Smooth muscle cell (in vitro differentiated cells): ENCODE results near the gene CNKSR3. TPM values are rescaled to one million over a fixed set of nuclear protein-coding genes. Genes with fewer than 3 reads are reported as not detected.
A peak's percentile ranks its signal among the peaks of the same experiment; 100 is the strongest.

Experiments used
- DNase-seq: peaks from one replicate; lab custom pipeline; 2025; ENCODE audit not compliant: unreplicated experiment; lab: John Stamatoyannopoulos, UW
- H2AFZ ChIP-seq: fragments of 200-600 bp; sonication (generic); 2 replicates; pipeline ENCODE4 v1.6.0; 2016; ENCODE audit warnings: antibody characterized with exemption, low read depth, mild to moderate bottlenecking
- H3F3A ChIP-seq: fragments of 200-600 bp; sonication (generic); 2 replicates; pipeline ENCODE4 v1.6.0; 2017; ENCODE audit warnings: antibody characterized with exemption, low read depth
- H3K27ac ChIP-seq: fragments of 200-600 bp; sonication (generic); 2 replicates; pipeline ENCODE4 v1.5.1; 2016; ENCODE audit warnings: low read depth, mild to moderate bottlenecking
- H3K27me3 ChIP-seq: fragments of 200-600 bp; sonication (generic); 2 replicates; pipeline ENCODE4 v1.6.1; 2016; ENCODE audit warnings: low read depth, mild to moderate bottlenecking
- H3K36me3 ChIP-seq: fragments of 200-600 bp; sonication (generic); 2 replicates; pipeline ENCODE4 v1.5.1; 2016; ENCODE audit warnings: low read depth
- H3K4me1 ChIP-seq: fragments of 200-600 bp; sonication (generic); 2 replicates; pipeline ENCODE4 v1.5.1; 2016; ENCODE audit warnings: low read depth
- H3K4me2 ChIP-seq: fragments of 200-600 bp; sonication (generic); 2 replicates; pipeline ENCODE4 v1.6.0; 2016; ENCODE audit warnings: mild to moderate bottlenecking
- H3K4me3 ChIP-seq: fragments of 200-600 bp; sonication (generic); 2 replicates; pipeline ENCODE4 v1.5.1; 2016; ENCODE audit warnings: mild to moderate bottlenecking
- H3K79me2 ChIP-seq: fragments of 200-600 bp; sonication (generic); 2 replicates; pipeline ENCODE4 v1.6.0; 2016; ENCODE audit warnings: low read depth, mild to moderate bottlenecking
- H3K9ac ChIP-seq: fragments of 200-600 bp; sonication (generic); 2 replicates; pipeline ENCODE4 v1.6.0; 2016; ENCODE audit warnings: low read depth
- H3K9me3 ChIP-seq: fragments of 200-600 bp; sonication (generic); replicated peaks from 2 replicates; pipeline ENCODE4 v1.5.1; 2016; ENCODE audit warnings: low read depth
- H4K20me1 ChIP-seq: fragments of 200-600 bp; sonication (generic); 2 replicates; pipeline ENCODE4 v1.6.0; 2016; ENCODE audit warnings: low read depth
- CTCF ChIP-seq: fragments of 200-600 bp; sonication (generic); IDR thresholded peaks from 2 replicates; pipeline ENCODE4 v1.5.1; 2017; ENCODE audit warnings: borderline replicate concordance, mild to moderate bottlenecking, antibody characterized with exemption; ENCODE audit not compliant: insufficient read depth, poor library complexity, severe bottlenecking
- WGBS: methylation state at CpG from one replicate; pipeline ENCODE4 v1.1.7; 2016; ENCODE audit warnings: low lambda C conversion rate; 5-methylcytosine and 5-hydroxymethylcytosine counted together
- polyA plus RNA-seq: library from polyadenylated mRNA; unstranded; fragments of >200 nt; fragmentation: Nextera tagmentation; extraction: Ambion mirVana; gene quantifications from 2 replicates; pipeline ENCODE4 v1.2.1, GENCODE V29; 2016
- total RNA-seq: library from RNA; depleted of rRNA; stranded (reverse); fragments of >200 nt; gene quantifications from 2 replicates; pipeline ENCODE4 v1.2.3, GENCODE V29; 2014

Gene CNKSR3
- total and polyA plus RNA-seq, 2 experiments from 2014 or later, result 5.0 to 5.5 TPM

GRCh38 chr6:154539593-154540269 lies 29.2 kb upstream of the CNKSR3 start:
- no peaks in the 10 kb centered on the region for H3K9me3 ChIP-seq
- H3K4me1 ChIP-seq, result peaks cover 34% of the 10 kb centered on the region
- H3K27ac ChIP-seq, result no peak overlapping the region
- H3F3A ChIP-seq, result no peaks in the 10 kb centered on the region
- no peaks in the 10 kb centered on the region for H4K20me1 ChIP-seq
- no peaks in the 10 kb centered on the region for H3K27me3 ChIP-seq
- DNase-seq, result no peak
- H3K36me3 ChIP-seq, result no peaks in the 10 kb centered on the region
- H3K9ac ChIP-seq, result no peak overlapping the region
- H3K79me2 ChIP-seq, result no peaks in the 10 kb centered on the region
- no peak overlapping the region for H3K4me2 ChIP-seq
- 92% methylated on average over 9 of the region's 9 CpGs for WGBS
- no peak overlapping the region for H3K4me3 ChIP-seq
- no peak overlapping the region for H2AFZ ChIP-seq
- no peak for TF ChIP-seq CTCF

- Histone ChIP-seq H3K27ac (no peak overlapping the region), H3K4me3 (no peak overlapping the region), H3K27me3 (no peaks in the 10 kb centered on the region), H2AFZ (peak overlapping the region; percentile 71), H3K4me1 (peaks cover 34% of the 10 kb centered on the region), H3F3A (no peaks in the 10 kb centered on the region), H4K20me1 (no peaks in the 10 kb centered on the region), H3K79me2 (no peaks in the 10 kb centered on the region), H3K9me3 (no peaks in the 10 kb centered on the region), H3K36me3 (no peaks in the 10 kb centered on the region), H3K4me2 (no peak overlapping the region), H3K9ac (no peak overlapping the region)
- DNase-seq, result no peak
- WGBS, result 71% methylated on average over 3 of the region's 3 CpGs
- no peak for TF ChIP-seq CTCF
These were observed 28.2 kb upstream of the CNKSR3 start for GRCh38 chr6:154538640-154539191.

GRCh38 chr6:154537511-154538325 lies 27.2 kb upstream of the CNKSR3 start:
- Histone ChIP-seq H3K9ac (no peak overlapping the region), H3K9me3 (no peaks in the 10 kb centered on the region), H3K27me3 (no peaks in the 10 kb centered on the region), H3K4me1 (peaks cover 29% of the 10 kb centered on the region), H3K79me2 (no peaks in the 10 kb centered on the region), H3K27ac (no peak overlapping the region), H3K4me3 (peak overlapping the region; percentile 16), H4K20me1 (no peaks in the 10 kb centered on the region), H3F3A (no peaks in the 10 kb centered on the region), H3K36me3 (no peaks in the 10 kb centered on the region), H2AFZ (peak overlapping the region; percentile 34), H3K4me2 (peak overlapping the region; percentile 13)
- no peak for DNase-seq
- no peak for TF ChIP-seq CTCF
- 43% methylated on average over 13 of the region's 13 CpGs for WGBS
